ENCODE measurements around the gene GALNT18.
A peak's percentile ranks its signal among the peaks of the same experiment; 100 is the strongest.

The GALNT18 gene

DNA sequence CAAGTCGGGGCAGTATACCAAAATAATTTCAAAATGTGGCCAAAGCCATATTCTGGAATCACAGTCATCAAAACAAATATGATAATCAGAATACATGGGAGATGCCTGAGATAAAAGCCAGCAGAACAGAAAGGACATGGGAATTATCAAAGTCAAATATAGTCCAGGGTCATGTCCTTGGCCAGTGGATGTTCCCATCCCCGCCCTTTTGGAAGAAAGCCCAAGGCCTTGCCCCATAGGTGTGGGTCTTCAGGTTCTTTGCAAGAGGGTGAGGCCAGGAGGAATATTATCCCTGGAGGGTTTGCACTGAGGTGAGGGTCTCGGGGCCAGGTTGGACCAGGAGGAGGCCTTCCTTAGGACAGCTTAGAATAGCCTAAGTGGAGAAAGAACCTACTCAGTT is 215.2 kb downstream of the GALNT18 start:
- H3K27me3 ChIP-seq: no peaks in the 10 kb centered on the region
- no peak overlapping the region for H3K4me3 ChIP-seq (ENCODE audit: low read depth, low read length)
- no peak for DNase-seq
- TF ChIP-seq, protein P1, sequence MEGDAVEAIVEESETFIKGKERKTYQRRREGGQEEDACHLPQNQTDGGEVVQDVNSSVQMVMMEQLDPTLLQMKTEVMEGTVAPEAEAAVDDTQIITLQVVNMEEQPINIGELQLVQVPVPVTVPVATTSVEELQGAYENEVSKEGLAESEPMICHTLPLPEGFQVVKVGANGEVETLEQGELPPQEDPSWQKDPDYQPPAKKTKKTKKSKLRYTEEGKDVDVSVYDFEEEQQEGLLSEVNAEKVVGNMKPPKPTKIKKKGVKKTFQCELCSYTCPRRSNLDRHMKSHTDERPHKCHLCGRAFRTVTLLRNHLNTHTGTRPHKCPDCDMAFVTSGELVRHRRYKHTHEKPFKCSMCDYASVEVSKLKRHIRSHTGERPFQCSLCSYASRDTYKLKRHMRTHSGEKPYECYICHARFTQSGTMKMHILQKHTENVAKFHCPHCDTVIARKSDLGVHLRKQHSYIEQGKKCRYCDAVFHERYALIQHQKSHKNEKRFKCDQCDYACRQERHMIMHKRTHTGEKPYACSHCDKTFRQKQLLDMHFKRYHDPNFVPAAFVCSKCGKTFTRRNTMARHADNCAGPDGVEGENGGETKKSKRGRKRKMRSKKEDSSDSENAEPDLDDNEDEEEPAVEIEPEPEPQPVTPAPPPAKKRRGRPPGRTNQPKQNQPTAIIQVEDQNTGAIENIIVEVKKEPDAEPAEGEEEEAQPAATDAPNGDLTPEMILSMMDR (IDR thresholded peaks at IDR 0.05; ENCODE audit: low read depth, low read length): no peak
- H3K36me3 ChIP-seq: no peaks in the 10 kb centered on the region
- H3K9me3 ChIP-seq: no peaks in the 10 kb centered on the region
- peaks cover 5% of the 10 kb centered on the region for H3K4me1 ChIP-seq

DNA sequence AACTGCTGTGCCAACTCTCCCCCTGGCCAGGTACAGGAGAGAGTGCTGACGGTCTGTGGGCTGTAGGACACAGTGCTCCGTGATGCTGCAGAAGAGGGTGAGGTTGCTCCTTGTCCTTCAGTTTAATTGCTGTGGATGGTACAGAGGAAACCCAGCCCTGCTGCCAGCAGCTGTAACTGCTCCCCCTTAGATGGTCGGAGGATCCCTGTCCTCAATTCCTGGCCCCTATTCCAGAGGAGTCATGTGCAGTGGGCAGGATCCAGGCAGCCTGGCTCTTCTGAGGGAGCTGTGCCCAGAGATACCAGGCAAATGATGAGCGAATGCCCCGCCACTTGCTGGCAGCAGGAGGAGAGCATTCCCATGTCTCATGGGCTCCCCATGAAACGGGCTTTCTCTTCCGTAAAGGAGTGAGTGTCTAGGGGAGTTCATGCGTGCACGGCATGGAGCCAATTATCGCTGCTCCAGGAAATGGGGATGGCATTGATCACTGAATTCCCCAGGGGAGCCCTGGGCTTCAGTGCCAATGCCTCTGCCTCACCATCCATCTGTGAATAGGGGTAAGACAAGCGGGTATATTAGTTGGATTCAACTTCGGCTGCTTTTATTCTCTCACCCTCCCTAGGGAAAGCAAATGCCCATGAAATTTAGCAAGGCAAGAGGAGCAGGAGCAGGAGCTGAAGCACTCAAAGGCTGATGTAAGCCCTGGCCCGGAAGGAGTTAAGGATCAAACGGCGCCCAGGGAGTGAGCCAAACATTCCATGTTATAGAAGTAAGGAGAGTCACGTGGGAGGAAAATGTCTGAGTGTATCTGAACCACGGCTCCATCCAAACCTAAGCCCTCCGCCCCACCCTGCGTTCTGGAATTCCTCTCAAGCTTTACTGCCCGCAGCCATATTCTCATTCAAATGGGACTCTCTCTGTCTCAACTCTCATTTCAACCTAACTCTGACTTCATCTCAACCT is 217.8 kb downstream of the GALNT18 start:
- no peak for DNase-seq
- no peaks in the 10 kb centered on the region for H3K36me3 ChIP-seq
- H3K27me3 ChIP-seq: no peaks in the 10 kb centered on the region
- H3K9me3 ChIP-seq: no peaks in the 10 kb centered on the region
- TF ChIP-seq, protein P1 (IDR thresholded peaks at IDR 0.05; ENCODE audit: low read depth, low read length): no peak
- no peak overlapping the region for H3K4me3 ChIP-seq (ENCODE audit: low read depth, low read length)
- H3K4me1 ChIP-seq: peaks cover 5% of the 10 kb centered on the region

DNA sequence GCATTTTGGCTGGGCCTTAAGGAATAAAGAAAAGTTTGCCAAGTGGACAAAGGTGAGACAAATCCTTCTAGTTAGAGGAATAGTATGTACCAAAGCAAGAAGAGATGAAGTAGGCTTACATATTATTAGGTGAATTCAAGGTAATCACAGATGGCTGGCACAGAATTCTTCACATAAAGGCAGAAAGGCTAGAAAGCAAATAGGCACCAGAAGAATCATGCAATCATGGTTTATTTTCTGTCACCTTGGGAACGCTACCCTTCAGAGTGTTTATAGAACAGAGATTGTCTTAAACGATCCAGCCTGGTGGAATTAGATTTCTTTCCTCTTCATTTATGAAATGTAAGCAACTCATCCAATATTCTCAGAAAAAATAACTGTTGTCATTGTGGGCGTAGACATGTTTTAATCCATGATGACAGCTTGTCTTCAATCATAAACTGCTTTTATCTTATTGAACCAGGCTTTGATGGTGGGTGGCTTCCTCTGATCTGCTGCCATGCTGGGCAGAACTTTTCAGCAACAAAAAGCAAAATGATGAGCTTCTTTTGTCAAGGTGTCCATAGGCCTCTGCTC is 219.8 kb downstream of the GALNT18 start:
- Histone ChIP-seq H3K4me3 (ENCODE audit: low read depth, low read length) (no peak overlapping the region), H3K9me3 (no peaks in the 10 kb centered on the region), H3K36me3 (no peaks in the 10 kb centered on the region), H3K27me3 (no peaks in the 10 kb centered on the region), H3K4me1 (peaks cover 5% of the 10 kb centered on the region)
- DNase-seq: no peak
- TF ChIP-seq, protein P1 (IDR thresholded peaks at IDR 0.05; ENCODE audit: low read depth, low read length): no peak

DNA sequence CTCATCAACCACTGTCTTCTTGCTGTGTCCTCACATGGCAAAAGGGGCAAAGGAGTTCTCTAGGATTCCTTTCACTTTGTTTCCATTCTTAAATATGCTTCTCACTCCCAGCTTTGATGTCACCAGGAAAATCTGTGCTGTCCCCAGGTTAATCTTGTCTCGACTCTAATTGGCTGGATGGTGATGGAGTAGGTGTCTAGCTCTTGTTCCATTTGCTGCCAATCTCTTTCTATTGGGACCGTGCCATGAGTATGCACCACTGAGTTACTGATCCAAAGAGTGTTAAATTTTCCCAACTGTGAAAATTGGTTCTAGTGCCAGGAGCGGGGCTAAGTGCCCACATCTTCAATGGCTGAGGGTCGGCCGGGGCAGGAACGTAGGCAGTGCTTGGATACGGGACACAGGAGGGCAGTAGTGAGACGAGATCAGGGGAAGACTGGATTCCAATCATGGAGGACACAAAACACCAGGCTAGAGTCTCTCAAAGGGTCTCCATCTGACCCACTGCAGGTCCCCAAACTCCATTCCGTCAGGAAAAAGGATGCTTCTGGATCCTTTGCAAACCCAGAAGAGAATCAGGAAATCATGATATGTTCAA is 221.1 kb downstream of the GALNT18 start:
- Histone ChIP-seq H3K27me3 (no peaks in the 10 kb centered on the region), H3K4me1 (no peaks in the 10 kb centered on the region)
- peak; percentile 51 for DNase-seq

DNA sequence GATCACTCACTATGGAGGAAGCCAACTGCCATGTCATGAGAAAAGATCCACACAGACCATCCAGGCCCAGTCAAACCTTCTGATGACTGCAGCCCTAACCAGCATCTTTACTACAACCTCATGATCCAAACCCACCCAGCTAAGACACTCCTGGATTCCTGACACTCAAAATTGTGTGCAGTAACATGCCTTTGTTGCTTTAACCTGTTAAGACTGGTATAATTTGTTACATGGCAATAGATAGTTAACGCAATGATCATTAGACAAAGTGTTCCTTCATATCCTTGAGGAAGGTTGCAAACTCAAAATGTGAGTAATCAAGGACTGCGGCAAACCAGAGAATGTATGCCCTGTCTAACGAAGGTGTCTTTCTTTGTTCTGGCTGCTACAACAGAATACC is 221.7 kb downstream of the GALNT18 start:
- Histone ChIP-seq H3K27me3 (no peaks in the 10 kb centered on the region), H3K4me1 (no peaks in the 10 kb centered on the region), H3K9me3 (no peaks in the 10 kb centered on the region), H3K36me3 (no peaks in the 10 kb centered on the region), H3K4me3 (ENCODE audit: low read depth, low read length) (no peak overlapping the region)
- TF ChIP-seq, protein P1 (IDR thresholded peaks at IDR 0.05; ENCODE audit: low read depth, low read length): no peak
- no peak for DNase-seq

More for the DNA sequence above, 221.1 kb downstream of the GALNT18 start:
- H3K36me3 ChIP-seq: no peaks in the 10 kb centered on the region
- H3K4me3 ChIP-seq (ENCODE audit: low read depth, low read length): no peak overlapping the region
- no peaks in the 10 kb centered on the region for H3K9me3 ChIP-seq
- TF ChIP-seq, protein P1 (IDR thresholded peaks at IDR 0.05; ENCODE audit: low read depth, low read length): peak; percentile 55
